IMR-90 (cell line): ENCODE data around the gene ISG20. TPM values are rescaled to one million over a fixed set of nuclear protein-coding genes. Genes with fewer than 3 reads are reported as not detected.

ENCODE experiments used
- ATAC-seq: fragments of 200-7000 bp; cut with Tn5 transposase; 2 replicates; pipeline ENCODE4 v1.9.1; 2020; ENCODE audit warnings: low read depth, mild to moderate bottlenecking, moderate library complexity
- BruUV-seq: library from RNA; stranded (reverse); fragments of 400-500 nt; replicated peaks from 2 replicates; lab custom pipeline; 2021; lab: Mats Ljungman, UMichigan
- CTCF ChIA-PET: fragments of 300-600 bp; formaldehyde crosslinking; extraction: SDS; loops from one replicate; lab custom pipeline; 2021; ENCODE audit warnings: antibody characterized with exemption; lab: Yijun Ruan, JAX
- POLR2A ChIA-PET: fragments of 300-600 bp; sonication (Branson Sonifier 250); formaldehyde crosslinking; loops from one replicate; lab custom pipeline; 2022; ENCODE audit warnings: antibody characterized with exemption; ENCODE audit not compliant: unreplicated experiment; lab: Charles Lee
- DNase-seq: peaks from one replicate; pipeline ENCODE4 v3.0.0; 2013
- H2AFZ ChIP-seq: replicated peaks from 2 replicates; pipeline ENCODE3; 2013; ENCODE audit warnings: low read length, mild to moderate bottlenecking; ENCODE audit not compliant: poor library complexity
- H2AK5ac ChIP-seq: 2 replicates; pipeline ENCODE4 v1.6.1; 2013; ENCODE audit warnings: low read depth, low read length, inconsistent platforms
- H2AK9ac ChIP-seq: replicated peaks from 2 replicates; pipeline ENCODE3; 2013; ENCODE audit warnings: mild to moderate bottlenecking, low read depth, low read length, moderate library complexity; ENCODE audit not compliant: poor library complexity
- H2BK120ac ChIP-seq: 2 replicates; pipeline ENCODE4 v1.6.1; 2013; ENCODE audit warnings: low read depth, low read length, inconsistent platforms
- H2BK15ac ChIP-seq: 3 replicates; pipeline ENCODE4 v1.6.1; 2013; ENCODE audit warnings: low read depth, low read length, inconsistent platforms
- H2BK20ac ChIP-seq: 2 replicates; pipeline ENCODE4 v1.6.1; 2013; ENCODE audit warnings: low read depth, mild to moderate bottlenecking, inconsistent platforms, low read length, moderate library complexity
- H2BK5ac ChIP-seq: 2 replicates; pipeline ENCODE4 v1.6.1; 2013; ENCODE audit warnings: mild to moderate bottlenecking, low read depth, low read length, inconsistent platforms; ENCODE audit not compliant: poor library complexity, severe bottlenecking
- H3K14ac ChIP-seq: replicated peaks from 2 replicates; pipeline ENCODE4 v1.6.1; 2013; ENCODE audit warnings: low read depth, low read length, inconsistent platforms
- H3K18ac ChIP-seq: 2 replicates; pipeline ENCODE4 v1.6.1; 2013; ENCODE audit warnings: low read depth, low read length, control low read depth
- H3K23ac ChIP-seq: 2 replicates; pipeline ENCODE4 v1.6.1; 2013; ENCODE audit warnings: low read depth, low read length, inconsistent platforms
- H3K27ac ChIP-seq: 2 replicates; pipeline ENCODE4 v1.5.1; 2013; ENCODE audit warnings: mild to moderate bottlenecking, control low read depth, low read length; ENCODE audit not compliant: insufficient read depth
- H3K27me3 ChIP-seq: 2 replicates; pipeline ENCODE4 v1.6.1; 2013; ENCODE audit warnings: low read length; ENCODE audit not compliant: control insufficient read depth, insufficient read depth
- H3K36me3 ChIP-seq: 2 replicates; pipeline ENCODE4 v1.6.1; 2013; ENCODE audit warnings: low read length, mixed read lengths; ENCODE audit not compliant: control insufficient read depth, insufficient read depth
- H3K4ac ChIP-seq: 2 replicates; pipeline ENCODE4 v1.6.1; 2013; ENCODE audit warnings: low read depth, low read length, inconsistent platforms
- H3K4me1 ChIP-seq: 2 replicates; pipeline ENCODE4 v1.6.1; 2013; ENCODE audit warnings: low read length, mixed read lengths; ENCODE audit not compliant: control insufficient read depth, insufficient read depth
- H3K4me2 ChIP-seq: 2 replicates; pipeline ENCODE4 v1.6.1; 2013; ENCODE audit warnings: low read depth, mild to moderate bottlenecking, control low read depth, low read length, moderate library complexity
- H3K4me3 ChIP-seq: 2 replicates; pipeline ENCODE4 v1.5.1; 2013; ENCODE audit warnings: low read depth, mild to moderate bottlenecking, control low read depth, low read length, moderate library complexity; ENCODE audit not compliant: insufficient read depth
- H3K56ac ChIP-seq: 2 replicates; pipeline ENCODE4 v1.6.1; 2013; ENCODE audit warnings: low read length, inconsistent platforms; ENCODE audit not compliant: insufficient read depth; ENCODE audit errors: extremely low read depth
- H3K79me1 ChIP-seq, 2 experiments: 2 replicates each; pipeline ENCODE4 v1.6.1; 2013; ENCODE audit warnings: low read length in 2 of 2, inconsistent platforms in 1 of 2, low read depth in 1 of 2
- H3K9ac ChIP-seq: 2 replicates; pipeline ENCODE4 v1.6.1; 2013; ENCODE audit warnings: low read depth, low read length, control low read depth
- H3K9me1 ChIP-seq: 2 replicates; pipeline ENCODE4 v1.6.1; 2013; ENCODE audit warnings: low read length, inconsistent platforms; ENCODE audit not compliant: insufficient read depth
- H3K9me3 ChIP-seq: 2 replicates; pipeline ENCODE4 v1.6.1; 2013; ENCODE audit warnings: low read length; ENCODE audit not compliant: control insufficient read depth, insufficient read depth
- H4K20me1 ChIP-seq: 2 replicates; pipeline ENCODE4 v1.6.1; 2013; ENCODE audit warnings: low read length, inconsistent platforms; ENCODE audit not compliant: insufficient read depth
- H4K5ac ChIP-seq: 2 replicates; pipeline ENCODE4 v1.6.1; 2013; ENCODE audit warnings: mild to moderate bottlenecking, low read depth, low read length, control low read depth
- H4K8ac ChIP-seq, 2 experiments: 2 replicates each; pipeline ENCODE4 v1.6.1; 2013; ENCODE audit warnings: low read depth in 2 of 2, low read length in 2 of 2, control low read depth in 1 of 2, inconsistent platforms in 1 of 2
- H4K91ac ChIP-seq: 2 replicates; pipeline ENCODE4 v1.6.1; 2013; ENCODE audit warnings: low read depth, low read length, inconsistent platforms; ENCODE audit not compliant: insufficient read depth
- BHLHE40 ChIP-seq: fragments of 150-350 bp; IDR thresholded peaks from 2 replicates; pipeline ENCODE4 v1.6.1; 2016; ENCODE audit warnings: mild to moderate bottlenecking, low read depth, low read length
- CEBPB ChIP-seq: IDR thresholded peaks from 2 replicates; pipeline ENCODE4 v1.6.1; 2012; ENCODE audit warnings: low read depth, low read length, improper control_type of control experiment
- CHD1 ChIP-seq: IDR thresholded peaks from 2 replicates; pipeline ENCODE4 v1.6.1; 2012; ENCODE audit warnings: low read depth, low read length, improper control_type of control experiment
- CTCF ChIP-seq: conservative IDR thresholded peaks from 2 replicates; pipeline ENCODE4 v1.5.1; 2012; ENCODE audit warnings: mild to moderate bottlenecking, low read depth, low read length, improper control_type of control experiment
- ELK1 ChIP-seq: fragments of 150-350 bp; IDR thresholded peaks from 2 replicates; pipeline ENCODE4 v1.6.1; 2016; ENCODE audit warnings: low read depth, mild to moderate bottlenecking, low read length, moderate library complexity, borderline replicate concordance
- FOS ChIP-seq: fragments of 150-350 bp; IDR thresholded peaks from 2 replicates; pipeline ENCODE4 v1.6.1; 2016; ENCODE audit warnings: low read depth, low read length
- MAFK ChIP-seq: IDR thresholded peaks from 2 replicates; pipeline ENCODE4 v1.6.1; 2012; ENCODE audit warnings: low read depth, low read length, improper control_type of control experiment
- MAZ ChIP-seq: IDR thresholded peaks from 2 replicates; pipeline ENCODE4 v1.6.1; 2012; ENCODE audit warnings: low read depth, mild to moderate bottlenecking, low read length, improper control_type of control experiment, moderate library complexity, borderline replicate concordance
- MXI1 ChIP-seq: IDR thresholded peaks from 2 replicates; pipeline ENCODE4 v1.6.1; 2012; ENCODE audit warnings: low read depth, mild to moderate bottlenecking, low read length, moderate library complexity, borderline replicate concordance
- NFE2L2 ChIP-seq: fragments of 150-350 bp; IDR thresholded peaks from 2 replicates; pipeline ENCODE4 v1.6.1; 2016; ENCODE audit warnings: low read depth, mild to moderate bottlenecking, low read length
- POLR2A ChIP-seq: IDR thresholded peaks from 2 replicates; pipeline ENCODE4 v1.6.1; 2012; ENCODE audit warnings: mild to moderate bottlenecking, low read depth, low read length
- RAD21 ChIP-seq: IDR thresholded peaks from 2 replicates; pipeline ENCODE4 v1.6.1; 2012; ENCODE audit warnings: low read length, improper control_type of control experiment
- RCOR1 ChIP-seq: IDR thresholded peaks from 2 replicates; pipeline ENCODE4 v1.6.1; 2012; ENCODE audit warnings: mild to moderate bottlenecking, low read length, improper control_type of control experiment; ENCODE audit not compliant: insufficient replicate concordance
- RFX5 ChIP-seq: IDR thresholded peaks from 2 replicates; pipeline ENCODE4 v1.8.0; 2012; ENCODE audit warnings: low read depth, mild to moderate bottlenecking, low read length, moderate library complexity
- SMC3 ChIP-seq: fragments of 150-350 bp; IDR thresholded peaks from 2 replicates; pipeline ENCODE4 v1.6.1; 2016; ENCODE audit warnings: low read depth, mild to moderate bottlenecking, antibody characterized with exemption, low read length, moderate library complexity
- USF2 ChIP-seq: fragments of 150-350 bp; IDR thresholded peaks from 2 replicates; pipeline ENCODE4 v1.6.1; 2017; ENCODE audit warnings: mild to moderate bottlenecking, antibody characterized with exemption, low read length, low read depth
- WGBS, 2 experiments: methylation state at CpG; one replicate each; pipeline versions ENCODE4 v1.1.5 to v1.1.7; 2013; ENCODE audit warnings: missing lambda C conversion rate in 2 of 2; ENCODE audit not compliant: insufficient read length in 1 of 2; ENCODE audit errors: extremely low coverage in 2 of 2; 5-methylcytosine and 5-hydroxymethylcytosine counted together
- dilution Hi-C: fragments of 300-500 bp; cut with HindIII; formaldehyde crosslinking; loops from one replicate; pipeline ENCODE4 v1.14.3; 2018; ENCODE audit warnings: low sequenced_read_pairs; ENCODE audit not compliant: unreplicated experiment
- in situ Hi-C: fragments of 300-500 bp; cut with MboI; formaldehyde crosslinking; loops from 3 replicates; pipeline ENCODE4 v1.14.3; 2019; ENCODE audit warnings: low sequenced_read_pairs, inconsistent platforms, mixed read lengths
- intact Hi-C: fragments of 100-400 bp; cut with micrococcal nuclease; formaldehyde crosslinking; loops from 2 replicates; pipeline ENCODE4 v1.10.0; 2022
- polyA plus RNA-seq, 3 experiments: library from polyadenylated mRNA; depleted of rRNA; stranded (reverse); fragments of >200 nt; gene quantifications; 2 replicates each; pipeline ENCODE4 v1.2.3, GENCODE V29; 2012; ENCODE audit warnings: low replicate concordance in 1 of 3
- total RNA-seq: library from RNA; depleted of rRNA; stranded (reverse); fragments of >200 nt; gene quantifications from 2 replicates; pipeline ENCODE4 v1.2.3, GENCODE V29; 2012

Gene ISG20
- total and polyA plus RNA-seq, 2 of the 4 experiments (the other 2 are of a cell fraction) = 0.72 to 1.2 TPM

- Histone ChIP-seq H3K4ac (no peak overlapping the region), H2BK120ac (no peak overlapping the region), H3K9ac (0 out of 2 replicates have a peak overlapping the region, but pooled peaks have one; percentile 13), H3K27me3 (no peaks in the 10 kb centered on the region), H3K4me1 (peaks cover 29% of the 10 kb centered on the region), H2BK20ac (no peak overlapping the region), H3K79me1 (peaks cover 16 to 64% of the 10 kb centered on the region in 2 experiments), H3K4me2 (peak overlapping the region; percentile 20; the same call in 1 of the 2 replicates), H2AK5ac (no peak overlapping the region), H4K91ac (no peak overlapping the region), H3K9me1 (peaks cover 37% of the 10 kb centered on the region), H2BK15ac (no peak overlapping the region), H2BK5ac (no peak overlapping the region), H3K36me3 (peaks cover 41% of the 10 kb centered on the region), H3K18ac (no peak overlapping the region), H2AFZ (no peak overlapping the region), H4K5ac (no peak overlapping the region), H3K4me3 (no peak overlapping the region), H3K27ac (no peak overlapping the region), H3K14ac (no peak overlapping the region), H2AK9ac (no peak overlapping the region), H4K20me1 (peaks cover 85% of the 10 kb centered on the region), H4K8ac (no peak overlapping the region), H3K23ac (no peak overlapping the region; the same call in 1 of the 2 replicates), H3K9me3 (no peaks in the 10 kb centered on the region), H3K56ac (no peak overlapping the region)
- POLR2A ChIA-PET = interaction anchor here (0.6 kb wide), 1 partner anchor 13 kb away, joined by 3 read pairs; no protein-coding TSS in a partner anchor
- dilution Hi-C loops = no loop called here
- CTCF ChIA-PET = interaction anchor here (0.8 to 1.3 kb wide), 2 partner anchors 21 to 200 kb away, joined by 3 to 4 read pairs; no protein-coding TSS in a partner anchor
- ATAC-seq = no peak
- intact Hi-C loops = no loop called here
- TF ChIP-seq RCOR1 (no peak), RAD21 (no peak), NFE2L2 (no peak), MAFK (no peak), ELK1 (no peak), POLR2A (no peak), MAZ (no peak), BHLHE40 (no peak), USF2 (no peak), CEBPB (no peak), CHD1 (no peak), RFX5 (no peak), FOS (no peak), MXI1 (no peak), CTCF (no peak), SMC3 (no peak)
- no CpG with 5 or more reads among the region's 9 CpGs for WGBS, 2 experiments
- in situ Hi-C loops = no loop called here
- BruUV-seq = no TSS peak
- no peak for DNase-seq
Measured at GRCh38 chr15:88624971-88625490, 13.8 kb upstream of the ISG20 start.
